NCI-H128 (cell line): ENCODE results near the gene NCKAP5.

Experiments
- DNase-seq: peaks from one replicate; lab custom pipeline; 2025; ENCODE audit not compliant: unreplicated experiment; lab: John Stamatoyannopoulos, UW

NCKAP5 gene

DNA sequence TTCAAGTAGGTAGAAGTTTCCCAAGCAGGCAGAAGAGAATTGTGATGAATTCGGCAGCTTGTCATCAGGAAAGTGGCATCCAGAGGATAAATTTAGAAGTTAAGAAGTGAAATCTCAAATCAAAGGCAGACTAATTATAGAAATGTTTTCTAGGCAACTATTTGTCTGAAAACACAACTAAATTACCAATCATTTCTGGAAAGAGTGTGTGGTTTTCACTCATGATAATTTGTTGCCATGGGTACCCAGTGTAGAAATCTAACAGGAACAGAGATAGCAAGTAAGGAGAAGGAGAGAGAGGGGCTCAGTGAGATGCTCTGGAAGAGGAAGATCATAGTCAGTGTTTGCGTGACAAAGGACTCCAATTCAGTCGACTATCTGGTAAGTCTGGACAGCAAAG, 208.1 kb downstream of the NCKAP5 start:
- DNase-seq, result no peak

DNA sequence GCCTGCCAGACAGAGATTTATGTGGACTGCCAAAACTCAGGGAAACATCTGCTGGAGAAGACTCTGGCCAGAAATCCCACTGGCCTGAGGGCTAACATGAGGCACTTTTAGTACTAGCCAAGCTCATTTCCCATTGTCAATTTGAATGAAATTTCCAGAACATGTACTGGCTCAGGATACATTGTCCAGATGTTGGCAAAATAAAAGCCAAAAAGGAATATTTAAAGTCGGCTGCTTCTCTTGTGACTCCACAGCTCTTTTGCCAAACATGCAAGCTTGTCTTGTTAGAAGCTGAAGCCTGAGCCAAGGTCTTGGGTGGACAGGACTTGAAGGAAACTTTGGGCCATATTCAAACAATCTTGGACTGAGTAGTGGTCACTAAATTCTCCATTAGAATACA, 215.5 kb downstream of the NCKAP5 start:
- no peak for DNase-seq

DNA sequence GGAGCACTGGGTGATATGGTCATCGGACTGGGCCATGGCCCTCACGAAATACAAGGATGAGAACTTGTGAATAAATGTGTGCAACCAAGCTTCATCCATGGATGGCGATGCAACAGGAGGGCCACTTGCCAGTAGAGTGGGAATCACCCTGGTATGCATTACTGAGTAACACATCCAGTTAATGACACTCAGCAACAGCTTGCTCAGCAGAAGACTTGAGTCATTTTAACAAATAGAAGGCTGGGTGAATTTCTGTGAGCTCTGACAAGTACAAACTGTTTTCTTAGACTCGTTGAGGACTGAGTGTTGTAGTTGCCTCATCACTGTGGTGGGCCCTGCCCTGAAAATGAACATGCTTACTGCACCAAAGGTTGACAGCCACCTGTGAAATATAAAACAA, 221.6 kb downstream of the NCKAP5 start:
- DNase-seq, result no peak

DNA sequence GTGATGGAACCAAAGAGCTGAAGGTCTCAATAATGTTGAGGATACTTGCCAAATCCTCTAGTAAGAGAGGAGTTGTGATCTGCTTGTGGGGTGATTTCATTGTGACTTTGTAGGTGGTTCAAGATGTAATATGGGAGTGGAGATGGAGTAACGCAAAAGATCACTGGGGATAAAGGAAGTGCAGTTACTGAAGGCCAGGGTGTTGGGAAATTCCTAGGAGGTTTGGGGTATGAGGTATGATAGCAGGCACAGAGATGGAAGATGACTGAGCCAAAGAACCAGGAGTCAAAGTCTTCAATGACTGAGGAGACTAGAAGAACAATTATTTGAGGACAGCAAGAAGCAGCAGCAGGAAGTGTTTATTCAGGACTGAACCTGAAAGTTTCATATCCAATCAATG, 222.6 kb downstream of the NCKAP5 start:
- DNase-seq, result no peak

- no peak for DNase-seq
Measured at GRCh38 chr2:133344849-133345248, 223.4 kb downstream of the NCKAP5 start.

GRCh38 chr2:133343018-133343352, 225.3 kb downstream of the NCKAP5 start:
- no peak for DNase-seq

DNA sequence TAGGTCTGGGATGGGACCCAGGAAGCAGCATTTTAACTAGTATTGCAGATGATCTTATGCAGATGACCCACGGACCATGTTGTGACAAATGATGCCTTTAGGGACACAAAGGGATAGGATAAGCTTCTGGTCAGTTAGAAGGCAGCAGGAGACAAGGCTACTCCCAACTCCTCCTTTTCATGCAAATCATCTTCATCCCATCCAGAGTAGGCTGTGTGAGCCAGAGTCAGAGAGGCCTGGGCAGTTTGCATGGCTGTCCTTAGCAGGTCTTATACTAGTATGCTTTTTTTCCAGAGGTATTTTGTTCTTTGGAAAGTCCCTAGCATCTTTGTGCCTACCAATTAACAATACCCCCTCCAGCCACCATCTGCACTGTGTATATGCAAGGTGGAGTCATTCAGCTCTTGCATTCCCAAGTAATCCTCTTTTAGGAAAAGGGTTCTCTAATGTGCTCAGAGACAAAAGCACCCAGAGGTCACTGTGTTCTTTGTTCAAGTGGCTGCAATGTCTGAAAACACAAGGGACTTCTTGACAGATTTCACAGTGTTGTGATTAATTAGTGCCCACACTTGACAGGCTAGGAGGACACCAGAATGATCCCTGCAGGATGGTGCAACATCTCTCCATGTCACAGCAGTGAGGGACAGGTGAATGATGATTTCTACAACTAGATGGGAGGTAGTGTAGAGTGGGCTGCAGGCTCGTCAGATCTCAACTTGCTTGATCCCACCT, 225.8 kb downstream of the NCKAP5 start:
- DNase-seq, result no peak

DNA sequence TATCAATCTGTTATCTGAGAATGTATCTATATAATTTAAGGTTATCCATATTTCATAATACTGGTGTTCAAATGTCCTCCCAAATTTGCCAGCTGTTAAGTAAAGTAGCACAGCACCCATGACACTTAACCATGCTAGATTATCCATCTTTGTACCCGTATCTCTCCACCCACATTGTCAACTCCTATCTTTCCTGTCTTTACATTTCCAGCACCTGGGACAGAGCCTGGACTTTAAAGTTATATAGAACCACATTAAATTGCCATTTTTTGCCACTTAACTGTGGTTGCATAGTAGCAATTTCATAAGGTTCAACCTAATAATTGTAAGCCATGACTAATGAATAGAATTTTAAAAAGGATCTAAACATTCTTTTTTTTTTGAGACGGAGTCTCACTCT, 226.7 kb downstream of the NCKAP5 start:
- no peak for DNase-seq

DNA sequence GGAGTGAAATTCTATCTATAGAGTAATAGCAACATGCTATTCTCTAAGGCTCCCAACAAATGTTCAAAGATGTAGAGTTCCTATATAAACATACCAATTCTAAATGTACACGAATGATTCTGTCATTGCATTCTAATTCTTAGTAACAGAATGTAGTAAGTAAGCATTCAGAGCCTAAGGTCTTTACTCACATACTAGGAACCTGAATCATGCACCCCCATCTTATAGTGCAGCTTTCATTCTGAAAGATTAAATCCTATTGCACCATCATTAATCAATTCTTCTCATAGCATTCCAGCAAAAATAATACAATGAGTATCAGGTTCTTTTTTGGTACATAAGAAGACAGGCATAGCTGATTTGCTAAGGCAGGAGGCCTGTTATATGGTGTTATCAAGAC, 230.0 kb downstream of the NCKAP5 start:
- DNase-seq, result no peak

- no peak for DNase-seq
Measured at GRCh38 chr2:133334923-133335322, 233.3 kb downstream of the NCKAP5 start.

- no peak for DNase-seq
Measured at GRCh38 chr2:133333181-133333580, 235.1 kb downstream of the NCKAP5 start.

DNA sequence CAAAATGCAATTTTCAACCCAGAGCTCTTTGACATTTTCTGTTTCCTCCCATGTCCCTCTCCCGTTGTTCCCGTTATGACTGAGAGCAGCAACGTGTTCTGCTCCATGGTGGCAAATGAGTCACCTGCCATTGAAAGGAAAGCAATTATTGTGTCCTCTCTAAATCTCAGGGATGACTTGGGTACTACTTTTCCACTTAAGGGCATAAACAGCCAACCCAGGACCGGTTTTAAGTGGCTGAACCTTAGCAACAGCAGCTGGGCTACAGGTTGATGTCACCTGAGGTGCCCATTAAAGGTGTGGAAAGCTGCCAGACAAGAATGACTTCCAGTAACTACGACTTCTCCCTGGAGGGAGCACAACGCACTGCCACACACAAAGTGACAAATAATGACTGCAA, 236.8 kb downstream of the NCKAP5 start:
- DNase-seq, result peak; percentile 13

DNA sequence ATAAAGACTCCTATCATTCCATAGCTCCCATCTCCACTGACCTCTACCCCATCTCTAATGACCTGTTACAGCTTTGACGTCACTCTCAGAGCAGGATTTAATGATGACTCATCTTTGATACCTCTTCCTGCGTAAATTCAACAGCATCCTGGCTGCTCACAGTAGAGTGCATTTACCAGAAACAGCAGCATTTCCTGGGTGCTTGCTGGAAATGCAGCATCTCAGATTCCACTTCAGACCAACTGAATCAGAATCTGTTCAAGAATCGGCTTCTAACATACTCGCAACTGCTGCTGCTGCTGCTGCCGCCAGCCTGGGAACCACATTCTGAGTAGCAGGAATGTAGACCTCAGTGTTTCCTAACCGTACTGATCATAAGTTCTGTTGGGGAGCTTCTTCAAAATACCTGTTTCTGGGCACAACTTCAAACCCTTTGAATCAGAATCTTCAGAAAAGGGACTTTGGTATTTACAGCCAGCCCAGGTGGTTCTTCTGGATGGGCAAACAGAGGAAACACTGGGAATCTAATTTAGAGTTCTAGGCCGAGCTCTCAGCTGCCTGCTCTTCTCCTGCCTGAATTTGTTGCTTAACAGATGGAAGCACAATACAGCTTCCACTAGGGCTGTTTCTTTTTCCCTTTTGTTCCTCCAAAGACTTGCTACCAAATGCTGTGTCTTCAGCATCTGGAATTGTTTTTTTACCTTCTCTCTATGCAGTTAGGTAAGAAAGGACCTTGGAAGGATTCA, 241.4 kb downstream of the NCKAP5 start:
- no peak for DNase-seq

DNA sequence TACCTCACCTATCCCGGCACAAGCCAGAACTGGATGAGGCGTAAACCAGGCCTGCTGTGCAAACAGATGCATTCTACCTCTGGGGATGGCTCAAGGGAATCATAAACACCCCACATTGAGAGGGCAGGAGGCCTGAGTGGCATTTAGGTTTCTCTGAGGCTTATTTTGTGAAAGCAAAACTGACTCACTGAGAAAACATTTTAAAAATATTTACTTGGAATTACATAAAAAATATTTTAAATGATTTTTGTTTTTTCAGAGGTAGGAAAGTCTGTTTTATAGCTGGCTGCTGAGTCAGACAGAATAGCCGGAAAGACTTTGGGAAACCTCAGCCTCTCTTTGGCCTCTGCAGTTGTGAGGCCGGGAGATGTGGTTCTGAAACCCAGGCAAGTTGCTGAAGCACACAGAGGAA, 244.1 kb downstream of the NCKAP5 start:
- no peak for DNase-seq

GRCh38 chr2:133322909-133323308, 245.4 kb downstream of the NCKAP5 start:
- DNase-seq, result no peak

DNA sequence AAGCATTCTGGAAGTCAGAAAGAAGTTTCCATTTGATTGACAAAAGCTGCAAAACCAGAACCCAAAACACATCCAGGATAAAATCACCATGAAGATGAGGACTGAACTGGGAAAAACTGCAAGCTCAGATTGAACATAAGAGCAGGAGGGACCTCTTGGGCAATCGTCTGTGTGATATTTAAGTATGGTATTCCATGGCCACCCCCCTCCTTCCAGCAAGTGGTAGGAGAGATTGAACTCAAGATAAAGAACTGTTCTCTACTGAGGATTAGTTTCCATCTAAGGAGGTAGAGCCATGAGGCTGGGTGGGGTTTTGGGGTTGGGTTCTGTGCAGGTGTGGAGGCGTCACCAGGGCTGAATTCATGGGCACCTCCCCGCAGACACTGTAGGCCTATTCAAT, 251.1 kb downstream of the NCKAP5 start:
- DNase-seq, result no peak

GRCh38 chr2:133316557-133316956, 251.7 kb downstream of the NCKAP5 start:
- DNase-seq, result no peak

- DNase-seq, result no peak
Measured at GRCh38 chr2:133315280-133315679, 253.0 kb downstream of the NCKAP5 start.

DNA sequence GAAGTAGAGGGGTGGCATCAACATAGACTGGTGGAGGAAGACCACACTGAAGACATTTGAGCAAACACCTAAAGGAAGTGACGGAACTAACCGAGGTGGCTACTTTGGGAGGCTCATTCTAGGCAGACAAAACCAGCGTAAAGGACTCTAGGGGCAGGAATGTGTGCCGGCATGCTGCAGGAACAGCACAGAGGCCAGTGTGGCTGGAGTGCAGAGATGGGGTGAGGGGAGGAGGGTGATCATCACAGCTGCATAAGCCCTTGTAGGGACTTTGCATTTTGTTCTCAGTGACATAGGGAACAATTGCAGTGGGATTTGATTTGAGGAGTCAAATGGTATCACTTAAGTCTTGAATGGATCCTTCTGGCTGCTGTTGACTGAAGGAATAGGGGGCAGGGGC, 253.5 kb downstream of the NCKAP5 start:
- no peak for DNase-seq

- DNase-seq, result no peak
Measured at GRCh38 chr2:133312038-133312729, 256.1 kb downstream of the NCKAP5 start.

- no peak for DNase-seq
Measured at GRCh38 chr2:133306236-133306635, 262.0 kb downstream of the NCKAP5 start.

DNA sequence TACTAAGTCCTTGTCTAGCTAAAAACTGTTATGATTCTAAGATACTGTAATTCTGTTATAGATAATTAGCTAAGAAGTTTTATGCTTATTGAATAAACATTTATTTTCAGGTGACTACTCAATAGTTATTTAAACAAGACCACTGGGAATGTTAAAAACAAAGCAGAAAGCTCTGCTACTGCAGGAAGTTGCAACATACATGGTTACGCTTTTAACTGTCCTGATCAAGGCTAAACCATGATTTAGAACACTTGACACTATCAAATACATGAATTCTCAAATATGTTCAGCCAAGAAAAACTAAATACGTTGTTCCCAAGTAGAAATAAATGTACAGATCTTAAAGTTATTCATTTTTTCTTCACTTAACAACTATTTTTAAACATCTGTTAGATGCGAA, 263.9 kb downstream of the NCKAP5 start:
- DNase-seq, result no peak
